ENCODE measurements around the gene CCDC107.
A peak's percentile ranks its signal among the peaks of the same experiment; 100 is the strongest.
"Not testable (repeated sequence)": the region's sequence is repeated elsewhere in the genome, so short reads cannot be mapped to it uniquely, and the experiment has no call there.

CCDC107 gene, protein sequence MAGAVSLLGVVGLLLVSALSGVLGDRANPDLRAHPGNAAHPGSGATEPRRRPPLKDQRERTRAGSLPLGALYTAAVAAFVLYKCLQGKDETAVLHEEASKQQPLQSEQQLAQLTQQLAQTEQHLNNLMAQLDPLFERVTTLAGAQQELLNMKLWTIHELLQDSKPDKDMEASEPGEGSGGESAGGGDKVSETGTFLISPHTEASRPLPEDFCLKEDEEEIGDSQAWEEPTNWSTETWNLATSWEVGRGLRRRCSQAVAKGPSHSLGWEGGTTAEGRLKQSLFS

DNA sequence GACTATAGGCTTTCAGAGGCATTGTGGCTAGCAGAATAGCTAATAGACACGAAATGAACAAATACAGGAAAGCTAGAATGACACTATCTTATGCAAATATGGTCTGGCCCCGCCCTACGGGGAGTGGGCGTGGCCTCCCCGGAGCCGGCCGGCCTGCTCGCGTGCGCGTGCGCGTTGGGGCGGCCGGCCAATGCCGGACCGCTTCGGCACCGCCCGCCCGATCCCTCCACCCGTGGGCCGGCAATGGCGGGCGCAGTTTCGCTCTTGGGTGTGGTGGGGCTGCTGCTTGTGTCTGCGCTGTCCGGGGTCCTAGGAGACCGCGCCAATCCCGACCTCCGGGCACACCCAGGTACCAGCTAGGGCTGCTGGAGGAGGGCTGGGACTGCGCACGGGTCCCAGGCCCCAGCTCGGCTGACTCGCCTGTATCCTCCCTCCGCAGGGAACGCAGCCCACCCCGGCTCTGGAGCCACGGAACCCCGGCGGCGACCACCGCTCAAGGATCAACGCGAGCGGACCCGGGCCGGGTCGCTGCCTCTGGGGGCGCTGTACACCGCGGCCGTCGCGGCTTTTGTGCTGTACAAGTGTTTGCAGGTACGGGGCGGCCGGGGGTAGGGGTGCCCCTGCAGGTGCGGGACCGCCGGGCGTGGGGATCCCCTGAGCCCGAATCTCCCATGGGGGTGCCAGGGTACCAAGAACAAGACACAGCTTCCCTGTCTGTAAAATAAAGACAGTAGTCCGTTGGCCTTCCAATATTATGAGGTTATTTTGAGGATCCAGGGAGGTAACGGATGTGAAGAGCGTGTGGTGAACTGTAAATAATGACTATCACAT is at the start of gene CCDC107:
TSS of gene CCDC107 (plus strand) at position 156 of the 831 bp plus-strand sequence. CDS start at position 244, 88 bp downstream.
- peak; percentile 76 for DNase-seq (ENCODE audit: low spot score)

DNA sequence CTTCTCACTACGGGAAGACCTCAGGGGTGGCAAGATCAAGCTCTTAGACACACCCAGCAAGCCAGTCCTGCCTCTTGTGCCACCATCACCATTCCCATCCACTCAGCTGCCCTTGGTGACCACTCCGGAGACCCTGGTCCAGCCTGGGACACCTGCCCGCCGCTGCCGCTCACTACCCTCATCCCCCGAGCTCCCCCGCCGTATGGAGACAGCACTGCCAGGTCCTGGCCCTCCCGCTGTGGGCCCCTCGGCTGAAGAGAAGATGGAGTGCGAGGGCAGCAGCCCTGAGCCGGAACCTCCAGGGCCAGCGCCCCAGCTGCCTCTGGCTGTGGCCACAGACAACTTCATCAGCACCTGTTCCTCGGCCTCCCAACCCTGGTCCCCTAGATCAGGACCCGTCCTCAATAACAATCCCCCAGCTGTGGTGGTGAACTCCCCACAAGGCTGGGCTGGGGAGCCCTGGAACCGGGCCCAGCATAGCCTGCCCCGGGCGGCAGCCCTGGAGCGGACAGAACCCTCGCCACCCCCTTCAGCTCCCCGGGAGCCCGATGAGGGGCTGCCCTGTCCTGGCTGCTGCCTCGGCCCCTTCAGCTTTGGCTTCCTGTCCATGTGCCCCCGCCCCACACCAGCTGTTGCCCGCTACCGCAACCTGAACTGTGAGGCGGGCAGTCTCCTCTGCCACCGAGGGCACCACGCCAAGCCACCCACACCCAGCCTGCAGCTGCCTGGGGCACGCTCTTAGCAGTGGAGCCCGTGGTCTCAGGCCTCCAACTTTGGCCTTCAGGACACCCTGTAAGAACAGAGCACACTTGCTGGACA is 48.9 kb upstream of the CCDC107 start:
- no peak for DNase-seq (ENCODE audit: low spot score)

DNA sequence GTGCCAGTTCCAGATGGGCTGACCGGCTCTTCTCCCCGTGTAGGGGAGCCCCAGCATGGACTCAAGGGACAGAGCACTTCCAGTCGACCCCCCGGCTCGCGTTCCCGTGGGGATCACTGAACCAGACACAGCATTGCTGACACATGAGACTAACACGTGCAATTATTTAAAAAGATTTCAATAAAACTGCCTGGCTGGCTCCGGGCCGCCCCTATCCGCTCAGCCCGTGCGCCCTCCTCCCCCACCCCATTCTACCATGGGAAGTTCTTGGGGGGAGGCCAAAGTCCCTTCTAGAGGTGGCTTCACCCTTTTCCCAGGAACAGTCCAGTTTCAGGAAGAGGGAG is 48.3 kb upstream of the CCDC107 start:
- no peak for DNase-seq (ENCODE audit: low spot score)

GRCh38 chr9:35611230-35611797 is 46.8 kb upstream of the CCDC107 start:
- peak; percentile 60 for DNase-seq (ENCODE audit: low spot score)

DNA sequence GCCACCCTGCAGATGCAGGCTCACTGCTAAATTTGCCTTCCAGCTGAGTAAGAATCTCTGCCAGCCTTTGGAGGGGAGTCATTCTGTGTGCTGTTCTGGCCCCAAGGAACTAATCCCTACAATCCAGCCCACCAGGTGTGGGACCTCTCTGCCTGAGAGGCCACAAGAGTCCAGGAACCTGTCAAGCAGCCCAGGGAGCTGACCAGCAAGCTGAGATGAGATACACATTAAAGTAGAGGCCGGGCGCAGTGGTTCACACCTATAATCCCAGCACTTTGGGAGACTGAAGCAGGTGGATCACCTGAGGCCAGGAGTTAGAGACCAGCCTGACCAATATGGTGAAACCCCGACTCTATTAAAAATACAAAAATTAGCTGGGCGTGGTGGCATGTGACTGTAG is 46.0 kb upstream of the CCDC107 start:
- DNase-seq (ENCODE audit: low spot score) = not testable (repeated sequence)

- DNase-seq (ENCODE audit: low spot score) = no peak
Measured at GRCh38 chr9:35612843-35613242, 45.2 kb upstream of the CCDC107 start.

DNA sequence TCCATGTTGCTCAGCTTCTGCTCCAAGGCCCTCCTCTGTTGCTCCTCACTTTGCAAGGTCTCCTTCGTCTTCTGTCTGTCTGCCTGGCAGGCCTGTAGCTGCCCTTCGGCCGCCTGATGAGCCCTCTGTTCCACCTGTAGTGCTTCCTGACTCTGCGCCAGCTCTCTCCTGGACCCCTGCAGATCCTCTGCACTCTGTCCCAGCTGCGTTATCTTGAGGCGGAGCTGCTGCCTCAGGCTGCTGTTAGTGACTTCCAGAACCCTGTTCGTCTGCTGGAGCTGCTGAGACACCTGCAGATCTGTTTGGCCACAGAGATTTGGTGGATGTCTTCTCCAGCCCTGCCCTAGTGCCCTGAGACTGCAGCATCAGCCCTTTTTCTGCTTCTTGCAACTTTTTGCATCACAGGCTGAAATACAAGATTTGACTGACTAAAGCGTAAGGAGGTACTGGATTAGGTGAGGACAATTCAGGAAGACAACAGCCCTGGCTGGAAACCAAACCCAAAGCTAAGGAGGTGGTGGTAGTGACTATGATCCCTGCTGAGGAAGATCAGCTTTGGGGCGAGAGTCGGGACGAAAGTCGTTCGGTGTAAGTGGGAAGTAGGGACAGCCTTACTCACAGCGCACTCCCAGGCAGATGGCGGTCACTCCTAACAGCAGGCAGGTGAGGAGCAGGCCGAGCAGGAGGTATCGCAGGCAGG is 42.0 kb upstream of the CCDC107 start:
- DNase-seq (ENCODE audit: low spot score) = no peak

GRCh38 chr9:35616681-35617459 is 41.2 kb upstream of the CCDC107 start:
- DNase-seq (ENCODE audit: low spot score) = peak; percentile 69

GRCh38 chr9:35617548-35617947 is 40.5 kb upstream of the CCDC107 start:
- DNase-seq (ENCODE audit: low spot score) = no peak

GRCh38 chr9:35618325-35618727 is 39.8 kb upstream of the CCDC107 start, which contains the start of gene CD72:
CD72 (minus strand) TSS chr9:35618413; CDS start chr9:35618303, 110 bp downstream.
- DNase-seq (ENCODE audit: low spot score) = no peak

DNA sequence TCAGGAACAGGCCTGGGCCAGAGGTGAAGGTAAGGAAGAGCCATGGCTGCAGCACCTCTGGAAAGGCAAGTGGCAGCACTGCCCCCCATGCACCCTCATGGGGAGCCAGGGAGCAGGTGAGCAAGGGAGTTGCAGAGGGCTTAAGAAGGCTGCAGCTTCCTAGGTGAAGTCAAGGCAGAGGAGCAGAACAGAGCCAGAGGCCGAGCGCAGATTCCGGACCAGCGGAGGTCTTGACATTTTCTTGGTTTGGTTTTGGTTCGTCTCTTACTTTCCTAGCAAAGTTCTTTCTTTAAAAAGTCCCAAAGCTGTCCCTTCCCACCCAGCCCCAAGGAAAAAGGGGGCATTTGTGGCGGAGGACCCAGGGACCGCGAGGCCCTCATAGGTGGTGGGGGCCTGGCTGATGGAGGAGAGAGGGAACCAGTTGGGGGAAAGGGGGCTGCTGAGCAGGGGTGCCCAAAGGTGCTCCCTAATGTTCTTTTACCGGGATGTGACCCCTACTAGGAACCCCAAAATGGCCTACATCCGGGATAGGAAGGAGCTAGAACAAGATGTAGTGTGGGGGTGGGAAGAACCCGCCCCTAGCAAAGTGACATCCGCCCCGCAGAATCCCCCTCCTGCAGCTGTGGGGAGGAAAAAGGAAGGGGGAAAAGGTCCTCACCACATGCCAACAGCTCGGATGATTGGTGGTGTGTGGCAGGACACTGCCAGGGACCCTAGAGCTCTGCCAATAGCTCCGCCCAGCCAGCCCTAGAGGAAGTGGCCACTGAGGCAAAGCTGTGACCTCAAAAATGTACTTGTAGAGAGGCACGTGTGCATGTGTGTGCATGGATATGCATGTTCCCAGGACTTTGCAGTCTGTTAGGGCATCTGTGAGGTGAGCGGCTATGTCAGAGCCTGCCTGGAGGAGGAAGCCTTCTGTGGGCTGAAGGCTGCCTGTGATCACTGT is 39.0 kb upstream of the CCDC107 start:
- peak; percentile 38 for DNase-seq (ENCODE audit: low spot score)

- DNase-seq (ENCODE audit: low spot score) = no peak
Measured at GRCh38 chr9:35619800-35620158, 38.3 kb upstream of the CCDC107 start.

GRCh38 chr9:35627575-35627974 is 30.5 kb upstream of the CCDC107 start:
- no peak for DNase-seq (ENCODE audit: low spot score)

DNA sequence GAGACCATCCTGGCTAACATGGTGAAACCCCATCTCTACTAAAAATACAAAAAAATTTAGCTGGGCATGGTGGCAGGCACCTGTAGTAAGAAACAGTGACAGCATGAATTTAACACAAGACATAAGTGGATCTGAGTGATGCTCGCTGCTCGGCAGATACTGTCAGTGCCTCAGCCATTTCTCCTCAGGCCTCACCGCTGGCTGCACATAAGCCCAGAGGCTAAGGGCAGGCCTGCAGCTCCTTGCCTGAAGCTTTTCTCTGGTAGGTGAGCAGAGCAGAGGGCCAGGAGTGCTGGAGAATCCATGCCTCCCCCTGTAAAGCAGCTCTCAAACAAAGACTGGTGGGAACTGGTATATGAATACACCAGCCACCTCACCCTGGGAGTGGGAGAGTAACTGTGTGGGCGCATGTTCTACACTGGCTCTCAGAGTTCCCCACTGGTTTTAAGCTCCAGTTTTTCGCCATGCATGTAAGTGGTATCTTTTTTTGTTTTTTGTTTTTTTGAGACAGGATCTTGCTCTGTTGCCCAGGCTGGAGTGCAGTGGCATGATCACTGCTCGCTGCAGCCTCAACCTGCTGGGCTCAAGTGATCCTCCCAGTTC is 29.6 kb upstream of the CCDC107 start:
- no peak for DNase-seq (ENCODE audit: low spot score)

GRCh38 chr9:35629597-35629996 is 28.5 kb upstream of the CCDC107 start:
- DNase-seq (ENCODE audit: low spot score) = no peak

DNA sequence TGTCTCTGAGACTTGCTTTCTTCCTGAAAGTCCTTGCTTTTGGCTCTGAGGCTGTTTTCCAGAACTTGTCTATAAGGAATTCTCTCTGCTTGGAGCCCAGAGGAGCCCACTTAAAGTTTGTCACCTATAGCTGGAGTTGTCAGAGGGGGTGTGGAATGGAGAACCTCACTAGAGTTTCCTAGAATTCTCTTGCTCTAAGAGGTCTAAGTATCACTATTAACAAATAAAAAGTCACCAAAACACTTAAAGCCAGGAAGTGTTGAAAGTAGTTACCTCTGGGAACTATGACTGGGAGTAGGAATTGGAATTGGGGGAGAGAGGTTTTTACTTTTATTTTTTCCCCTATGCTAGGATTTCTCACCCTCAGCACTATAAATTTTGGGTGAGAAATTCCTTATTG is 22.4 kb upstream of the CCDC107 start:
- no peak for DNase-seq (ENCODE audit: low spot score)

- no peak for DNase-seq (ENCODE audit: low spot score)
Measured at GRCh38 chr9:35636135-35636876, 21.8 kb upstream of the CCDC107 start.

GRCh38 chr9:35636877-35637246 is 21.2 kb upstream of the CCDC107 start:
- DNase-seq (ENCODE audit: low spot score) = not testable (repeated sequence)

Data from CD4-positive, alpha-beta T cell treated with Interleukin-6 at 100 ng/mL for 8 hours (primary cell).